ENCODE data around the gene ENSA. TPM values are rescaled to one million over a fixed set of nuclear protein-coding genes. Genes with fewer than 3 reads are reported as not detected.
A peak's percentile ranks its signal among the peaks of the same experiment; 100 is the strongest.
"Not testable (repeated sequence)": the region's sequence is repeated elsewhere in the genome, so short reads cannot be mapped to it uniquely, and the experiment has no call there.

Gene ENSA
- total RNA-seq, 5 donors from 2014 or later (not counting 1 experiment from before 2014, with no cell fraction given): 108 to 158 (median 110) TPM

DNA sequence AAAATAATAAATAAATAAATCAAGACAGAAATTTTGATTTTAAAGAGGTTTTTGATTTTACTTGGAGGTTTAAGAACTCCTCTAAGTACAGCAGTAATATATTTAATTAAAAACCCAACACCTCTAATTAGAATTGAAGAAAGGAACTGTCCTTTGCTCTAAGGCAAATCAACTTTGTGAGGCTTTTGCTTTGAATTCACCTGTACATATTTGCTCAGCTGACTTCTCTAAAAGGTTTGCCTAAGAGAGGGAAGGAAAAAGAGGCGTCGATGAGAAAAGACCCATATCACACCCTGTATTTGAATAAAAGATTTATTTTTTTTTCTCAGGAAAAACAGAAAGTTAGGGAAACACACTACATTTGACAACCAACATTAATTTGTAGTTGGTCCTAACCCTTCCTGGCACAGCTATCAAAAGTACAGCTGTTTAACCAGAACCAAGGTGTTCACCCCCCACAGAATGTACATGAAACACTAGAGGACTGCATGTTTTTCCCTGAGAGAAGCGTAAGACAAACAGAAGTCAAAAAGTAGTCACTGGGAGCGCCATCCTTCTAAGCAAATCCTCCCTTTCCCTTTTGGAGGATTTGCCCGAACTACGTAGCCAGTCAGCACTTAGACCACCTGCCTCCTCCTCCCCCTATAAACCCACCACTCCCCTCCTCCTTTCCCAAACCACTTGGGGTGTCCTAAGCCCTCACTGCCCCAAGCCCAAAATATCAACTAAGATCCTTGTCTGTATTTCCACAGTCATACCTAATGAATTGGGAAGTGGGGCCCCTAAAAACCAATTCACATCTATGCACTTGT, 54.9 kb downstream of the ENSA start:
- H3K27ac ChIP-seq (ENCODE audit: low read length): peak overlapping the region; percentile 82
- ATAC-seq (replicated peaks in 1 of 4): no peak
- H3K27me3 ChIP-seq (replicated peaks in 1 of 2; ENCODE audit: control insufficient read depth in 2 of 2, extremely low read depth in 1 of 2, insufficient read depth in 2 of 2, low read length in 1 of 2): no peaks in the 10 kb centered on the region
- 8% methylated on average over 4 of the region's 6 CpGs for WGBS (ENCODE audit: insufficient coverage)
- POLR2A ChIA-PET: interaction anchor here (0.5 to 11.0 kb wide), 7 partner anchors 10 to 142 kb away, joined by 3 to 255 read pairs (median 6); partner anchors contain the start of genes ENSA (in 1 of the 2) and GOLPH3L (in 1 of the 2)
- peak overlapping the region; percentile 42 to 77 for H3K4me3 ChIP-seq (ENCODE audit: control insufficient read depth in 1 of 2, extremely low read depth in 1 of 2, low read length in 1 of 2)
- peaks cover 57 to 63% (median 60%) of the 10 kb centered on the region in 3 donors for H3K4me1 Mint-ChIP-seq
- H3K4me3 Mint-ChIP-seq: peak overlapping the region; percentile 95 to 100 (median 99)
- peaks cover 50 to 58% of the 10 kb centered on the region in 2 experiments for H3K4me1 ChIP-seq (ENCODE audit: control insufficient read depth in 1 of 2, extremely low read depth in 1 of 2, insufficient read depth in 2 of 2, low read length in 2 of 2)
- H3K27me3 Mint-ChIP-seq: no peaks in the 10 kb centered on the region
- DNase-seq: peak in 1 of 35 experiments; percentile 39
- no peaks in the 10 kb centered on the region for H3K9me3 ChIP-seq
- peaks cover 4 to 81% of the 10 kb centered on the region in 2 donors for H3K36me3 ChIP-seq (ENCODE audit: control insufficient read depth in 2 of 2, extremely low read depth in 1 of 2, insufficient read depth in 1 of 2, low read length in 1 of 2)
- H3K9me3 Mint-ChIP-seq: no peaks in the 10 kb centered on the region
- peak overlapping the region; percentile 96 to 98 for H3K27ac Mint-ChIP-seq
- peaks cover 80% of the 10 kb centered on the region for H3K36me3 Mint-ChIP-seq
- CTCF ChIA-PET: interaction anchor here (0.9 to 12.6 kb wide), 3 partner anchors 8 to 14 kb away, joined by 4 to 170 read pairs (median 8); no protein-coding TSS in a partner anchor

DNA sequence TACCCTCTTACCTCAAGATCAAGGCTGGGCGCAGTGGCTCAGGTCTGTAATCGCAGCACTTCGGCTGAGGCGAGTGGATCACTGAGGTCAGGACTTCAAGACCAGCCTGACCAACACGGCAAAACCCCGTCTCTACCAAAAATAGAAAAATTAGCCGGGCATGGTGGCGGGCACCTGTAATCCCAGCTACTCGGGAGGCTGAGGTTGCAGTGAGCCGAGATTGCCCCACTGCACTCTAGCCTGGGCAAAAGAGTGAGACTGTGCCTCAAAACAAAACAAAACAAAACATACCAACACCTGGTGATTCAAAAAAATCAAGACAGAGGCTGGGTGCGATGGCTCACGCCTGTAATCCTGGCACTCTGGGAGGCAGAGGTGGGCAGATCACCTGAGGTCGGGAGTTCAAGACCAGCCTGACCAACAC, 55.8 kb downstream of the ENSA start:
- Histone ChIP-seq H3K4me3 (ENCODE audit: control insufficient read depth in 1 of 2, extremely low read depth in 1 of 2, low read length in 1 of 2) (peak overlapping the region; percentile 35 to 77), H3K27ac (ENCODE audit: low read length) (peak overlapping the region; percentile 84), H3K36me3 (ENCODE audit: control insufficient read depth in 2 of 2, extremely low read depth in 1 of 2, insufficient read depth in 1 of 2, low read length in 1 of 2) (peaks cover 4 to 79% of the 10 kb centered on the region in 2 donors), H3K4me1 (ENCODE audit: control insufficient read depth in 1 of 2, extremely low read depth in 1 of 2, insufficient read depth in 2 of 2, low read length in 2 of 2) (peaks cover 56 to 66% of the 10 kb centered on the region in 2 experiments)
- ChIA-PET CTCF (interaction anchor here in 1 of 2 donors (12.6 kb wide), 1 partner anchor 11 kb away, joined by 170 read pairs; no protein-coding TSS in a partner anchor), POLR2A (interaction anchor here (0.6 to 11.0 kb wide), 4 partner anchors 10 to 123 kb away, joined by 4 to 255 read pairs (median 60); partner anchors contain the start of genes ENSA (in 1 of the 2) and GOLPH3L (in 1 of the 2))
- not testable (repeated sequence) for H3K27me3 ChIP-seq (replicated peaks in 1 of 2; ENCODE audit: control insufficient read depth in 2 of 2, extremely low read depth in 1 of 2, insufficient read depth in 2 of 2, low read length in 1 of 2); H3K27me3 Mint-ChIP-seq; H3K9me3 Mint-ChIP-seq; H3K9me3 ChIP-seq
- peaks cover 74% of the 10 kb centered on the region for H3K36me3 Mint-ChIP-seq
- peak overlapping the region; percentile 95 to 100 (median 99) for H3K4me3 Mint-ChIP-seq
- peak overlapping the region; percentile 98 to 99 for H3K27ac Mint-ChIP-seq
- peaks cover 66 to 71% (median 68%) of the 10 kb centered on the region in 3 donors for H3K4me1 Mint-ChIP-seq
- peak in 2 of 35 experiments; percentile 26 to 32 for DNase-seq
- 15% methylated on average over 7 of the region's 13 CpGs for WGBS (ENCODE audit: insufficient coverage)
- peak in 1 of 4 experiments; percentile 12 for ATAC-seq (replicated peaks in 1 of 4)

DNA sequence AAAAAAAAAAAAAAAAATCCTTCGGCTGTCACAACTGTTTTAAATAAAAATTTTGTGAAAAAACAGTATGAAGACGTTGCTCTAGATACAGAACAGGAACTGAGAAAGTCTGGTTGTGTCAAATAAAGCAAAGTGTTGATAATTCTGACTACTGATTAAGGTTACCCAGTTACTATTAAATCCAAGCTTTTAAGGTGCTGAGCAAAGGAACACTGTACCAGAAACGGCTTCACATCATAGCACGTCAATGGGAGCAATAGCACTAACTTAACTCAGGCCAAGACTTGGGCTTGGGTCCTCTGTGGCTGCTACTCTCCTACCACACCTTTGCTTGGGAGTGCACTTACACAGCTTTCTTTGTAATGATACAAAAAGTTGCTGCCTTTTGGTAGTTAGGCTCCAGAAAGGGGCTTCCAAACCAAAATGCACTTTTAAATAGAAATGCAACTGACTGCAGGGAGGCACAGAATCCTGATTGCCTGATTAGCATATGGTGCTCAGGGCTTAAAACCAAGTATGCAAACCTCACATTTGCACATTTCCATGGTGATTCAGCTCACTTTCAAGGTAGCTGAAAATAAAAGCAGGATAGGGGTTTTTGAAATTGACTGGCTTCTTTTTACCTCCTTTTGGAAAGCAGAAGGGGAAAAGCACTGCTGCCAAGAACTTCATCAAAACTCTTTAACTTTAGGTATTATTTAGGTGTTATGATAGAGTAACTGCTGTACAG, 56.3 kb downstream of the ENSA start:
- ChIA-PET POLR2A (interaction anchor here (0.7 to 11.0 kb wide), 5 partner anchors 9 to 124 kb away, joined by 3 to 255 read pairs (median 11); partner anchors contain the start of gene ENSA (in 1 of the 2)), CTCF (interaction anchor here (0.7 to 12.6 kb wide), 3 partner anchors 11 to 484 kb away, joined by 3 to 170 read pairs (median 5); no protein-coding TSS in a partner anchor)
- Mint-ChIP-seq H3K27me3 (no peaks in the 10 kb centered on the region), H3K36me3 (peaks cover 68% of the 10 kb centered on the region), H3K4me1 (peaks cover 71 to 77% (median 74%) of the 10 kb centered on the region in 3 donors), H3K27ac (peak overlapping the region; percentile 98 to 99), H3K4me3 (peak overlapping the region; percentile 95 to 100 (median 99)), H3K9me3 (no peaks in the 10 kb centered on the region)
- no peaks in the 10 kb centered on the region for H3K27me3 ChIP-seq (replicated peaks in 1 of 2; ENCODE audit: control insufficient read depth in 2 of 2, extremely low read depth in 1 of 2, insufficient read depth in 2 of 2, low read length in 1 of 2)
- no CpG with 5 or more reads among the region's 4 CpGs for WGBS (ENCODE audit: insufficient coverage)
- peak overlapping the region; percentile 40 to 77 for H3K4me3 ChIP-seq (ENCODE audit: control insufficient read depth in 1 of 2, extremely low read depth in 1 of 2, low read length in 1 of 2)
- peaks cover 61 to 72% of the 10 kb centered on the region in 2 experiments for H3K4me1 ChIP-seq (ENCODE audit: control insufficient read depth in 1 of 2, extremely low read depth in 1 of 2, insufficient read depth in 2 of 2, low read length in 2 of 2)
- peak in 1 of 35 experiments; percentile 35 for DNase-seq
- H3K27ac ChIP-seq (ENCODE audit: low read length): peak overlapping the region; percentile 84
- peaks cover 4 to 73% of the 10 kb centered on the region in 2 donors for H3K36me3 ChIP-seq (ENCODE audit: control insufficient read depth in 2 of 2, extremely low read depth in 1 of 2, insufficient read depth in 1 of 2, low read length in 1 of 2)
- peak in 1 of 4 experiments; percentile 3 for ATAC-seq (replicated peaks in 1 of 4)
- H3K9me3 ChIP-seq: no peaks in the 10 kb centered on the region

Other genes with a start within 250 kb of the ENSA start
- 10 to 100 TPM; 24.1 to 35.9 (median 30.2) TPM for gene TARS2, start 142.2 kb downstream of the ENSA start, total RNA-seq
- 1 to 10 TPM in 3 of 5 donors, under 1 TPM in 2; 0.25 to 2.9 (median 1.2) TPM for gene ECM1, start 121.5 kb downstream of the ENSA start, total RNA-seq
- under 1 TPM in 3 of 5 donors, not detected in 2; 0.49 to 0.85 (median 0.73) TPM for gene FALEC, start 113.9 kb downstream of the ENSA start, total RNA-seq
- under 1 TPM; 0.26 to 0.66 (median 0.49) TPM for gene ADAMTSL4, start 80.2 kb downstream of the ENSA start, total RNA-seq
- 100 to 1,000 TPM; 478 to 731 (median 517) TPM for gene MCL1, start 50.0 kb downstream of the ENSA start, total RNA-seq
- 10 to 100 TPM; 10.2 to 23.7 (median 21.5) TPM for gene GOLPH3L, start 67.5 kb upstream of the ENSA start, total RNA-seq
- gene HORMAD1, start 91.3 kb upstream of the ENSA start, total RNA-seq: under 1 TPM in 4 of 5 donors, not detected in 1; 0.28 to 0.55 (median 0.45) TPM
- 10 to 100 TPM; 72.4 to 94.7 (median 92.9) TPM for gene CTSS, start 136.2 kb upstream of the ENSA start, total RNA-seq
- 10 to 100 TPM in 2 of 5 donors, 1 to 10 TPM in 3; 6.1 to 14.1 (median 7.3) TPM for gene CTSK, start 178.6 kb upstream of the ENSA start, total RNA-seq
- 10 to 100 TPM; 37.3 to 38.7 (median 37.9) TPM for gene ARNT, start 247.0 kb upstream of the ENSA start, total RNA-seq

Data from T-cell (primary cell).